ENCODE results near the gene FILIP1L. TPM values are rescaled to one million over a fixed set of nuclear protein-coding genes. Genes with fewer than 3 reads are reported as not detected.

Gene FILIP1L
- polyA plus RNA-seq, 1 donor (not counting 4 experiments of a cell fraction or from before 2014, with no cell fraction given), result 14.7 TPM

- H3K9me3 ChIP-seq (ENCODE audit: control insufficient read depth, low read depth, low read length), result no peaks in the 10 kb centered on the region
- no peak overlapping the region for H3K9ac ChIP-seq (ENCODE audit: control insufficient read depth, extremely low read depth, insufficient read depth, low read length)
- no peak overlapping the region for H2AFZ ChIP-seq (ENCODE audit: control insufficient read depth, low read length)
- no peak overlapping the region for H3K4me3 ChIP-seq (ENCODE audit: control insufficient read depth in 2 of 3, extremely low read depth in 1 of 3, insufficient read depth in 2 of 3, low read depth in 1 of 3, low read length in 3 of 3)
- no peak overlapping the region for H3K4me2 ChIP-seq (ENCODE audit: control insufficient read depth, extremely low read depth, insufficient read depth, low read depth, low read length)
- no peaks in the 10 kb centered on the region for H3K36me3 ChIP-seq (ENCODE audit: control insufficient read depth in 2 of 2, extremely low read depth in 1 of 2, insufficient read depth in 2 of 2, low read length in 2 of 2)
- DNase-seq (ENCODE audit: low read depth, low spot score), result no peak
- H3K27me3 ChIP-seq (ENCODE audit: control insufficient read depth, extremely low read depth, insufficient read depth, low read length), result no peaks in the 10 kb centered on the region
- dilution Hi-C loops (cut with MboI; ENCODE audit: extremely low pct_ligation_motif_present, low sequenced_read_pairs), result no loop called here
- H3K4me1 ChIP-seq (ENCODE audit: control insufficient read depth, extremely low read depth, insufficient read depth, low read length), result peaks cover 46% of the 10 kb centered on the region
- peak; percentile 64 for FAIRE-seq
- no peaks in the 10 kb centered on the region for H3K9me1 ChIP-seq (ENCODE audit: control insufficient read depth, extremely low read depth, insufficient read depth, low read length)
- no peak for TF ChIP-seq CTCF (optimal IDR thresholded peaks at IDR 0.05 in 1 of 3, IDR thresholded peaks at IDR 0.05 in 1 of 3, conservative IDR thresholded peaks at IDR 0.05 in 1 of 3; ENCODE audit: extremely low read depth in 1 of 3, insufficient read depth in 2 of 3, low read length in 3 of 3)
- TF ChIP-seq EZH2 (IDR thresholded peaks at IDR 0.05; ENCODE audit: low read length), result no peak
- no peak overlapping the region for H3K27ac ChIP-seq (ENCODE audit: control insufficient read depth, insufficient read depth, low read length)
- H3K79me2 ChIP-seq (ENCODE audit: control insufficient read depth, insufficient read depth, low read length), result peaks cover 4% of the 10 kb centered on the region
- no peaks in the 10 kb centered on the region for H4K20me1 ChIP-seq (ENCODE audit: control insufficient read depth, extremely low read depth, insufficient read depth, low read length)
Observed at GRCh38 chr3:99907959-99908544, 206.2 kb downstream of the FILIP1L start.

- TF ChIP-seq EZH2 (IDR thresholded peaks at IDR 0.05; ENCODE audit: low read length), result no peak
- no peak for TF ChIP-seq CTCF (optimal IDR thresholded peaks at IDR 0.05 in 1 of 3, IDR thresholded peaks at IDR 0.05 in 1 of 3, conservative IDR thresholded peaks at IDR 0.05 in 1 of 3; ENCODE audit: extremely low read depth in 1 of 3, insufficient read depth in 2 of 3, low read length in 3 of 3)
- Histone ChIP-seq H3K4me1 (ENCODE audit: control insufficient read depth, extremely low read depth, insufficient read depth, low read length) (peaks cover 39% of the 10 kb centered on the region), H3K79me2 (ENCODE audit: control insufficient read depth, insufficient read depth, low read length) (peaks cover 2% of the 10 kb centered on the region), H3K27me3 (ENCODE audit: control insufficient read depth, extremely low read depth, insufficient read depth, low read length) (no peaks in the 10 kb centered on the region), H3K27ac (ENCODE audit: control insufficient read depth, insufficient read depth, low read length) (no peak overlapping the region), H3K4me3 (ENCODE audit: control insufficient read depth in 2 of 3, extremely low read depth in 1 of 3, insufficient read depth in 2 of 3, low read depth in 1 of 3, low read length in 3 of 3) (no peak overlapping the region), H3K4me2 (ENCODE audit: control insufficient read depth, extremely low read depth, insufficient read depth, low read depth, low read length) (no peak overlapping the region), H2AFZ (ENCODE audit: control insufficient read depth, low read length) (no peak overlapping the region), H3K36me3 (ENCODE audit: control insufficient read depth in 2 of 2, extremely low read depth in 1 of 2, insufficient read depth in 2 of 2, low read length in 2 of 2) (no peaks in the 10 kb centered on the region), H3K9ac (ENCODE audit: control insufficient read depth, extremely low read depth, insufficient read depth, low read length) (no peak overlapping the region), H3K9me1 (ENCODE audit: control insufficient read depth, extremely low read depth, insufficient read depth, low read length) (no peaks in the 10 kb centered on the region), H3K9me3 (ENCODE audit: control insufficient read depth, low read depth, low read length) (no peaks in the 10 kb centered on the region), H4K20me1 (ENCODE audit: control insufficient read depth, extremely low read depth, insufficient read depth, low read length) (no peaks in the 10 kb centered on the region)
- DNase-seq (ENCODE audit: low read depth, low spot score), result no peak
- dilution Hi-C loops (cut with MboI; ENCODE audit: extremely low pct_ligation_motif_present, low sequenced_read_pairs), result no loop called here
- FAIRE-seq, result peak; percentile 65
Observed at GRCh38 chr3:99903869-99904268, 210.4 kb downstream of the FILIP1L start.

All from keratinocyte (primary cell).